Fibroblast of lung (primary cell): ENCODE measurements around the gene FADS2. TPM values are rescaled to one million over a fixed set of nuclear protein-coding genes. Genes with fewer than 3 reads are reported as not detected.

Experiments used
- DNase-seq, 2 donors: peaks; one replicate each; pipeline versions ENCODE4 v3.0.0 to v3.0.0-alpha.2; 2010; ENCODE audit warnings: low read depth in 2 of 2
- H2AFZ ChIP-seq: 2 replicates; pipeline ENCODE4 v1.5.1; 2012; ENCODE audit warnings: low read length, control low read depth, inconsistent platforms
- H3K27ac ChIP-seq: 2 replicates; pipeline ENCODE4 v1.5.1; 2011; ENCODE audit warnings: low read length, control low read depth; ENCODE audit not compliant: insufficient read depth
- H3K27me3 ChIP-seq: 2 replicates; pipeline ENCODE4 v1.5.1; 2011; ENCODE audit warnings: mild to moderate bottlenecking, low read length; ENCODE audit not compliant: control insufficient read depth, insufficient read depth
- H3K36me3 ChIP-seq: 2 replicates; pipeline ENCODE4 v1.5.1; 2011; ENCODE audit warnings: low read length; ENCODE audit not compliant: control insufficient read depth, insufficient read depth
- H3K4me1 ChIP-seq: 2 replicates; pipeline ENCODE4 v1.5.1; 2011; ENCODE audit warnings: low read length; ENCODE audit not compliant: control insufficient read depth, insufficient read depth; ENCODE audit errors: extremely low read depth
- H3K4me2 ChIP-seq: 2 replicates; pipeline ENCODE4 v1.5.1; 2011; ENCODE audit warnings: low read length, control low read depth; ENCODE audit not compliant: insufficient read depth; ENCODE audit errors: extremely low read depth
- H3K4me3 ChIP-seq, 4 experiments: fragments of 200-600 bp in 1 of 4; sonication (generic) in 1 of 4; replicated peaks in 1 of 4; 2 replicates each; pipeline ENCODE4 v1.5.1; 2011 to 2016; ENCODE audit warnings: low read length in 4 of 4, low read depth in 3 of 4, mild to moderate bottlenecking in 3 of 4, control low read depth in 2 of 4, inconsistent platforms in 1 of 4, mixed read lengths in 1 of 4; ENCODE audit not compliant: insufficient read depth in 1 of 4; ENCODE audit errors: control extremely low read depth in 1 of 4
- H3K79me2 ChIP-seq: 2 replicates; pipeline ENCODE4 v1.5.1; 2012; ENCODE audit warnings: mild to moderate bottlenecking, low read length, inconsistent platforms; ENCODE audit not compliant: control insufficient read depth, insufficient read depth
- H3K9ac ChIP-seq: 2 replicates; pipeline ENCODE4 v1.5.1; 2011; ENCODE audit warnings: mild to moderate bottlenecking, low read length, control low read depth; ENCODE audit not compliant: insufficient read depth
- H3K9me3 ChIP-seq: 2 replicates; pipeline ENCODE4 v1.5.1; 2012; ENCODE audit warnings: low read depth, low read length; ENCODE audit not compliant: control insufficient read depth, insufficient read depth
- H4K20me1 ChIP-seq: 2 replicates; pipeline ENCODE4 v1.5.1; 2011; ENCODE audit warnings: low read length; ENCODE audit not compliant: control insufficient read depth, insufficient read depth; ENCODE audit errors: extremely low read depth
- CTCF ChIP-seq, 2 donors: IDR thresholded peaks in 1 of 2; conservative IDR thresholded peaks in 1 of 2; 1 replicate in 1 of 2; 2 replicates in 1 of 2; pipeline ENCODE4 v1.5.1; 2011 to 2012; ENCODE audit warnings: low read length in 2 of 2, control low read depth in 1 of 2, inconsistent platforms in 1 of 2, low read depth in 1 of 2, mild to moderate bottlenecking in 1 of 2
- EZH2 ChIP-seq: IDR thresholded peaks from 2 replicates; pipeline ENCODE4 v1.5.1; 2012; ENCODE audit warnings: low read length, control low read depth, mild to moderate bottlenecking; ENCODE audit errors: missing control alignments
- polyA plus RNA-seq, 2 donors: library from polyadenylated mRNA; depleted of rRNA in 1 of 2; stranded (reverse) in 1 of 2; unstranded in 1 of 2; fragments of >200 nt; gene quantifications; 2 replicates each; pipeline ENCODE4 v1.2.1, GENCODE V29; 2011 to 2012; ENCODE audit warnings: missing spikeins in 1 of 2
- total RNA-seq: library from RNA; depleted of rRNA; stranded (reverse); fragments of >200 nt; gene quantifications from 2 replicates; pipeline ENCODE4 v1.2.1, GENCODE V29; 2014

FADS2 gene
- total and polyA plus RNA-seq, 2 donors (not counting 1 experiment from before 2014, with no cell fraction given) = 418 to 932 TPM

GRCh38 chr11:61905067-61905696 lies 77.1 kb downstream of the FADS2 start:
- no peak overlapping the region for H2AFZ ChIP-seq
- no peaks in the 10 kb centered on the region for H4K20me1 ChIP-seq
- H3K9me3 ChIP-seq = no peaks in the 10 kb centered on the region
- peaks cover 3% of the 10 kb centered on the region for H3K36me3 ChIP-seq
- H3K4me3 ChIP-seq = no peak overlapping the region
- TF ChIP-seq EZH2 (no peak), CTCF (conservative IDR thresholded peaks at IDR 0.05 in 1 of 2, IDR thresholded peaks at IDR 0.05 in 1 of 2; ENCODE audit: low read depth in 1 of 2, low read length in 2 of 2) (no peak)
- no peaks in the 10 kb centered on the region for H3K27me3 ChIP-seq
- no peaks in the 10 kb centered on the region for H3K4me1 ChIP-seq
- DNase-seq = no peak
- H3K4me2 ChIP-seq = no peak overlapping the region
- no peak overlapping the region for H3K9ac ChIP-seq
- no peaks in the 10 kb centered on the region for H3K79me2 ChIP-seq
- no peak overlapping the region for H3K27ac ChIP-seq

GRCh38 chr11:61905801-61906521 lies 77.9 kb downstream of the FADS2 start:
- Histone ChIP-seq H3K9ac (no peak overlapping the region), H2AFZ (no peak overlapping the region), H3K4me2 (no peak overlapping the region), H3K27ac (no peak overlapping the region), H3K36me3 (peaks cover 3% of the 10 kb centered on the region), H4K20me1 (no peaks in the 10 kb centered on the region), H3K27me3 (no peaks in the 10 kb centered on the region), H3K9me3 (no peaks in the 10 kb centered on the region), H3K4me3 (no peak overlapping the region), H3K79me2 (no peaks in the 10 kb centered on the region), H3K4me1 (no peaks in the 10 kb centered on the region)
- no peak for DNase-seq
- TF ChIP-seq CTCF (conservative IDR thresholded peaks at IDR 0.05 in 1 of 2, IDR thresholded peaks at IDR 0.05 in 1 of 2; ENCODE audit: low read depth in 1 of 2, low read length in 2 of 2) = no peak
- TF ChIP-seq EZH2 = no peak

GRCh38 chr11:61906522-61906909 lies 78.4 kb downstream of the FADS2 start:
- Histone ChIP-seq H3K79me2 (no peaks in the 10 kb centered on the region), H3K4me3 (no peak overlapping the region), H3K27me3 (no peaks in the 10 kb centered on the region), H3K4me2 (no peak overlapping the region), H2AFZ (no peak overlapping the region), H4K20me1 (no peaks in the 10 kb centered on the region), H3K27ac (no peak overlapping the region), H3K36me3 (peaks cover 3% of the 10 kb centered on the region), H3K9me3 (no peaks in the 10 kb centered on the region), H3K9ac (no peak overlapping the region), H3K4me1 (no peaks in the 10 kb centered on the region)
- no peak for DNase-seq
- no peak for TF ChIP-seq CTCF (conservative IDR thresholded peaks at IDR 0.05 in 1 of 2, IDR thresholded peaks at IDR 0.05 in 1 of 2; ENCODE audit: low read depth in 1 of 2, low read length in 2 of 2)
- TF ChIP-seq EZH2 = no peak
